G401 (cell line): ENCODE results near the gene MC3R. TPM values are rescaled to one million over a fixed set of nuclear protein-coding genes. Genes with fewer than 3 reads are reported as not detected.
"Not testable (repeated sequence)": the region's sequence is repeated elsewhere in the genome, so short reads cannot be mapped to it uniquely, and the experiment has no call there.

Source experiments
- DNase-seq: peaks from one replicate; pipeline ENCODE4 v3.0.0-alpha.2; 2015; ENCODE audit warnings: low spot score
- in situ Hi-C: cut with HindIII; loops from 2 replicates; pipeline ENCODE4 v1.10.0; 2016; ENCODE audit warnings: low sequenced_read_pairs, mixed read lengths
- total RNA-seq: library from RNA; depleted of rRNA; stranded (reverse); fragments of >200 nt; shearing (Covaris generic); gene quantifications from 2 replicates; pipeline ENCODE4 v1.2.3, GENCODE V29; 2014; rRNA removed

Gene MC3R
- not detected in 2 replicates for total RNA-seq

DNA sequence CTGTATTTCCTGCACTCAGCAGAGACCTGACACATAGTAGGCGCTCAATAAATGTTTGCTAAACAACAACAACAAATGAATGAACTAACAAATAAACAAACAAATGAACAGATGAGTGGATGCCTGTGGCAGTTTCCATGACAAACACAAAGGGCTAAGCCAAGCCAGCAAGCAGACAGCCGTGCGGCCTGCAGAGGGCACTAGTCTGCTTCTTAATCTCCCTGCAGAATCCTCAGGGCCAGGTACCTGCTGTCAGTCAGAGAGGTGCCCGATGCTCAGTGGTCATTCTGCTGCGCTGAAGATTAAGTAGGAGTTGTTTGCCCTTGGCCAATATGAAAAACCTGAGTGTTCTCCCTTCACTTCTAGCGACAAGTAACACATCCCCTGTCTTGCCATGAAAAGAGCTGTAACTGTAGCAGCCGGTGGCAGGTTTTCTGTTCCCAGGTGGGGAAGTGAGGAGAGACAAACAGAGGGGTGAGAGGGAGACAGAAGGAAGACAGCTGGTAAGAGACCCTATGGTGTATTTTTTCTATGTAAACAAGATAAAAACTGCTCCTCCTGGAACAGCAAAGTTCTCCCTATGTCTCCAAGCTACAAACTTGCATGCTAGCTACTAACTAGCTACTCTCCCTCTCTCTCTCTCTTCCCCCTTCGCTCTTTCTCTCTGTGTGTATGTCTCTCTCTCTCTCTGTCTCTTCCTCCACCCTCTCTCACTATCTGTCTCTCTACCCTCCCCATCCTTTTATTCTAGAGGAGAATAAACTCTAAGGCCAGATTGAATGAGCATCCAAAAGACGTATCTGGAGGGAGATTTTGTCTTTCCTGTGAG, at the start of gene MC3R:
Gene MC3R, plus strand, starts transcription at position 779 of the 829 bp plus-strand sequence. CDS start 112 bp downstream, outside the sequence.
- in situ Hi-C loops, result no loop called here

DNA sequence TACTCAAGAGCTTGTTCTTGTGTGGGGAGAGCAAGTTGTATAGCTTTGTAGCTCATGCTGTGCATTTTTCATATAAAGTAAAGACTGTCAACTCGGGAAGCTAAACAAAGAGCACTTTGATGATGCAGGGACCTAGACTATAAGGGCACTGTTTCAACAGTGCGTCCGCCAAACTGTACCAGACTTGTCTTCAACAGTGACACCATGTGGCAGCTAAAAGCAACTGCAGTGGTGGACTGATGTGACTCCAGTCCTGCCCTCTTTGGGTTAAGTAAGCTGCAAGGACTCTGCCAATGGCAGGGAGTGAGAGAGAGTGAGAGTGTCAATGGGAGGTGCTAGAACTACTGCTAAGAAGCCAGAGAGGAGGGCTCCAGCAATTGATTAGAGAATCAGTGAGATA, 48.1 kb upstream of the MC3R start:
- no peak for DNase-seq
- in situ Hi-C loops, result no loop called here

More for the DNA sequence above, at the start of gene MC3R:
- DNase-seq, result peak; percentile 17

DNA sequence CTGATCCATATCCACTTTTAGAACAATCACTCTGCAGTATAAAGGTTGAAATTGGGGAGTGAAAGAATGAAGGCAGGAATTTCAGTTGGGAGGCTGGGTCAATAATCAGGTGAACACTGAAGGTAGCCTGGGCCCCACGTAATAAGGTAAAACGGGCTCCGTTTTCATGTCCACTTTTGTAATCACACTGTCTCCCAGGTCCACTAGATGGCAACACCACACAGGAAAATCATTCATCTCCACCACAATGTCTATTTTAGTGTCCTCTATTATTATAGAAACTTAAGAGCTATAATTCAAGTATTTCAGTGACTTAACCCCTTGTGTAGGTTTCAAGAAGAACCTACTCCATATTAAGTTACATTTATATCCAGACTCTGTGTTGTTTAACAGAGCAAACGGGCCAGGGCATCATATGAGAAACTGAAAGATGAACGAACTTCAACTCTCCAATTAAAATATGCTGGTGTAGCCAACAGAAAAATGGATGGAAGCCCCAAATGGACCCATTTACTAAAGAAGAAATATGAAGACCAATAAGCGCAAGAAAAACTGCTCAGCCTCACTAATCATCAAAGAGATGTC, 45.9 kb upstream of the MC3R start:
- in situ Hi-C loops, result no loop called here
- DNase-seq, result no peak

DNA sequence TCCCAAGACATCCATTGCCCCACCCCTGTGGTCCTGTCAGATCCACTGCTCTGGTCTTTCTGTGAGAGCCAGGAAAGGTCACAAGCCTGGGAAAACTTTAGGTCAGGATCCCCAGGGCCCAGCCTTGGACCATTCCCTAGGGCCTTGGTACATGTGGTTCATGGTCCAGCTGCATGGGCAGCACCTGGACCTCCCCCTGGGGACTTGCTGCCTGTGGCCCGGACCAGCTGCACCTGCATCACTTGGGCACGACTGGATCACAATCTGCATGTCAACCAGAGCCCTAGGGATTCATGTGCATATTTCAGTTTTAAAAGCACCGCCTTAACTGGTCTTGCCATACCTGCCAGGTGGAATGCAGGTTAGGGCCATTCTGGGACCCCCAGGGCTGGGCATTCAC, 44.3 kb upstream of the MC3R start:
- DNase-seq, result no peak
- in situ Hi-C loops, result no loop called here

DNA sequence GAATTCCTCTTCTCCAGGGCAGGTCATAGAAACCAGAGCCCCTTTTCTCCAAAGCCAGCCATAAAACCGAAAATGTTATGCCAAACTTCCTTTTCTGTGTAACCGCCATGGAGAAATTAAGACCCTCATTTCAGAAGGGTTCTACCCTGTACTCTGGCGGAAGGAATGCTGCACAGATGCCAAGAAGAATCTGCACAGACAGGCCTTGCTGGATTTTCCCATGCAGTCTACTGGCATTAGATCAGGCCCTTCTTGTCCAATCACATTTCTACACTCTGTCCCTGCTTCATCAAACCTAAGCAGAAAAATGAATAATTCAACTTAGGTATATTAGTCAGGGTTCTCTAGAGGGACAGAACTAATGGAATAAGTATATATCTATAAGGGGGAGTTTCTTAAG, 43.2 kb upstream of the MC3R start:
- DNase-seq, result no peak
- in situ Hi-C loops, result no loop called here

DNA sequence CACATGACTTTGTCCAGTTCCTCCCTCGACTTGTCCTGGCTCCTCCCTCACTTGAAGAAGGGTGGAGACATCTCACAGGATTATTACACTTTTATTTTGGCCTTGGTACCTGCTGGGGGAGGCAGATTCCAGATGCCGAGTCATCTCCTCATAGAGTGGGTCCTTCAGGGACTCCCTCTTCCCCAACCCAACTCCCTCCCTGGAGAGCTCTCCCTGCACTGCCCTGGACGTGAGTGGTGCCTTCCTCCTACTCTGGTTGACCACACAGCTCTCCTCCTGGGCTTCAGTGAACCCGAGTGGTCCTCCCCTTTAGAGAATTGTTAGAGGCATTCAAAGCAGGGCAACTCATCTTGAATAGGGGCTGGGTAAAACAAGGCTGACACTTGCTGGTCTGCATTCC, 40.9 kb upstream of the MC3R start:
- no peak for DNase-seq
- in situ Hi-C loops, result no loop called here

DNA sequence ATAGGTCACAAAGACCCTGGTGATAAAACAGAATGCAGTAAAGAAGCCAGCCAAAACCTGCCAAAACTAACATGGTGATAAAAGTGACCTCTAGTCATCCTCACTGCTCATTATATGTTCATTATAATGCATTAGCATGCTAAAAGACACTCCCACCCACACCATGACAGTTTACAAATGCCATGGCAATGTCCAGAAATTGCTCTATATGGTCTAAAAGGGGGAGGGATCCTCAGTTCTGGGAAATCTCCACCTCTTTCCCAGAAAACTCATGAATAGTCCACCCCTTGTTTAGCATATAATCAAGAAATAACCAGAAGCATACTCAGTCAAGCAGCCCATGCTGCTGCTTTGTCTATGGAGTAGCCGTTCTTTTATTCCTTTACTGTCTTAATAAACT, 40.4 kb upstream of the MC3R start:
- in situ Hi-C loops, result no loop called here
- no peak for DNase-seq

DNA sequence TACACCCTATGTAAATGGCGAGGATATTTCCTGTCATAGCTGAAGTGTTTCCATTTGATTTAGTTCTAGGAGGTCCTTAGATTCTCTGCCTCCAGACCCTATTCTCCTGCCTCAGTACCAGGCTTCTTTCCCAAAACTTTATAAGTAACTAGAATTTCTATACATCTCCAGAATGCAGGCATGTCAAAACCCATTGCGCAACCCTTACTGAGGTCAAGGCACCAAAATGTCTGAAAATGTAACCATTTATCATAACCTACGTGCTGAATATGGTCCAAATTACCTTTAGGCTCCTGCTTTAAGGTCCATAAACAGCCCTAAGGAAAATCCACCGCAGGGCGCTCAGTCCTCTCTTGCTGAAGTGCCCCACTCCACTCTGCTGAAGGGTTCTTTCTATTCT, 37.5 kb upstream of the MC3R start:
- in situ Hi-C loops, result no loop called here
- no peak for DNase-seq

DNA sequence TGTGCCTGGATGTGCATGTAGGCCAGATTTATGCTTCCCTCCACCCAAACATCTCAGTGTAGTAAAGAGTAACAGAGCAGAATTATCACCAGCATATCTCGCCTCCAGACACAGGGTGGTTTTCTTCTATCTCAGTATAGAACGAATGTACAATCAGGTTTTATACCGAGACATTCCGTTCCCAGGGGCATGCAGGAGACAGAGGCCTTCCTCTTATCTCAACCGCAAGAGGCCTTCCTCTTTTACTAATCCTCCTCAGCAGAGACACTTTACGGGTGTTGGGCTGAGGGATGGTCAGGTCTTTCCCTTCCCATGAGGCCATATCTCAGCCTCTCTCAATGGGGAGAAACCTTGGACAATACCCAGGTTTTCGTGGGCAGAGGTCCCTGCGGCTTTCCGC, 36.4 kb upstream of the MC3R start:
- in situ Hi-C loops, result no loop called here
- no peak for DNase-seq

DNA sequence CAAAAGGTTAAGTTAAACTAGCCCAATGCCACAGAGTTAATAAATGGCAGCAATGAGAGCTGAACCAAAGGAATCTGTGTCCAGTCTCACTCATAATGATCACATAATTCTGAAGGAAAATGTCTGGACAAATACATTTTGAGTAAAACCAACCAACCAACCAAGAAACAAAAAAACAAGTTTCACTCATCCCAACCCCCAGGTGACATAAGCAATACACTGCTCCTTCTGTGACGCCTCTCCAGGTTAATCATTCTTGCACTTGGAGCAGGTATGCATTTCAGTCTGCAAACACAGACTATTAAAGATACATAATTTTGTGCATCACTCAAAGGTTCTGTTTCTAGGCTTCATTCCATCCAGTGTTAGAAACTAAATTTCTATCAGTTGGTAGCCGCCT, 35.2 kb upstream of the MC3R start:
- in situ Hi-C loops, result no loop called here

DNA sequence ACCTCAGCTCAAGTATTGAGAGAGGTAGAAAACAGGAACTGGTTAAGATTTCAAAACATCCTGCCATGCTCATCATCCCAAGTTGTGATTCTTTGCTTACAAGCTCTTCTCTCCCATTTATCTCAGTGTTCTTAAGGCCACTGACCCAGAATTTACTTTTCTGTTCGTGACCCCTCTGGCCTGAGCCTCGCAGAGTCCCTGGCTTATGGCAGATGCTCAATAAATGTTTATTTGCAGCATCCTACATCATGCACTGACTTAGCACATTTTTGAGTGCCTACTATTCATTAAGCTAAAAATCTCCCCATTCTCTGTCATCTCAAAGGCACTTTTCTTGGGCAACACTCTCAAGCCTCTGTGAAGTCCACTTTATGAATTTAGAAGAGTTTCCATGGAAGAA, 33.4 kb upstream of the MC3R start:
- in situ Hi-C loops, result no loop called here

More for the DNA sequence above, 35.2 kb upstream of the MC3R start:
- DNase-seq, result no peak

DNA sequence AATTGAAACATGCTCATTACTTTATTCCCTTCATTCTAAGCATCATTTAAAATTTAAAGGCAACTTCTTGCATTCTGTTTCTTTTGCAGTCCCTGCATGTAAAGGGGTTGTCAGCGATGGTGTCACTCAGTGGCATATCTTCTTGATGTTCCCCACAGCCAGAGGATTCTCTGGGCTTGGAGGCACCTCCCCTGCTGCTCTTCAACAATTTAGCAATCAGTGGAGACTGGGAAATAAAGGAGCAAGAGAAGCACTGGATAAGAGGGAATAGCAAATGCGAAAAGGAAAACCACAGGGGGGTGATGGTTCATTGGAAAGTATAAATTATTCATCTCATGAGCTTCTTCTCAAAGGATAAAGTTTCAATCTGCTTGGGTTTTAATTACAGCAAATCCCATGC, 30.7 kb upstream of the MC3R start:
- no peak for DNase-seq

More for the DNA sequence above, 33.4 kb upstream of the MC3R start:
- no peak for DNase-seq

DNA sequence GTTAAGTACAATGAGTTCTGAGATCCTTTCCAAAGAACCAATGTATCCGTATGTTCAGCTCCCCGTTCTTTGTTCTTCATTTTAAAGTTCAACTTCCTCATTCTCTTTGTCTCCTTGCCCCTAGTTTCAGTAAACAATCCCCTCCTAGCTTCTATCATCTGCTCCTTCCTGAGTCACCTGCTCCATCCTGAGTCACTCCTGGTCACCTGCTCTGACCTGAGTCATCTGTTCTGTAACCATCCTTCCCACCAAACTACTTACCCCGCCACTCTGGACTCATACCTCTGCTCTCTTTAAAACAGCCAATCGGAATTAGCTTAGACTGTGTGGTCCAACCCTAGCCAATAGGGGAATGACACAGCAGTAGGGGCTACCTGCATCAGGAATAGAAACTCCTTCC, 27.3 kb upstream of the MC3R start:
- in situ Hi-C loops, DNase-seq: not testable (repeated sequence)

More for the DNA sequence above, 30.7 kb upstream of the MC3R start:
- in situ Hi-C loops, result no loop called here

DNA sequence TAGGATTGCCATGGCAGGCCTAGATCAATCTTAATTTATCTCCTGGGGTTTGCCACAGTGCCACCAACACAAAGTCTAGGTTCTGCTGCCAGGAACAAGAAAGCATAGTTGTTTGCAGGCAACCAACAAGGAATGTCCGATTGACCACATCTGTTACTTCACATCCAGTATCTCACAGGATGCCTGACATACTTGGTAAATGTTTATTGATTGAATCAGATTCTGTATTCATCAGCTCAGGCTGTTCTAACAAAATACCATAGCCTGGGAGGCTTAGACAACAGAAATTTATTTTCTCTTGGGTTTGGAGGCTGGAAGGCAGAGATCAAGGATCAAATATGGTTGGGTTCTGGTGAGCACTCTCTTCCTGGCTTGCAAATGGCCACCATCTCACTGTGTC, 26.3 kb upstream of the MC3R start:
- in situ Hi-C loops, result no loop called here
- no peak for DNase-seq

DNA sequence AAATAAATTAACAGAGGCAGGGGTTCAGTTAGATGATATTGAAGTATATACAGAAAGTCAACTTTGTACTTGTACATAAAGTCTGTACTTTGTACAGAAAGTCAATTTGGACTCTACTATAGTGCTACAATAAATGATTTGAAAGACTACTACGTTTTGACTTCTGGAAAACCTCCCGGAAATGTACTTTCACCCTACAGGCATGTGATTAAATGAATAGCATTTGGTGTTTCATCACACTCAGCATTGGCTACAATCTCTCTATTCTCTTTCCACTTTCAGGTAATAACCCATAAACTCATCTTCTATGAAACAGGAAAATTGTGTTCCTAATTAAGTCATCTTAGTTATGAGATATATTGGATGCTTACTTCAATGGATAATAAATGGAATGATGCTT, 25.6 kb upstream of the MC3R start:
- in situ Hi-C loops, result no loop called here
- no peak for DNase-seq

DNA sequence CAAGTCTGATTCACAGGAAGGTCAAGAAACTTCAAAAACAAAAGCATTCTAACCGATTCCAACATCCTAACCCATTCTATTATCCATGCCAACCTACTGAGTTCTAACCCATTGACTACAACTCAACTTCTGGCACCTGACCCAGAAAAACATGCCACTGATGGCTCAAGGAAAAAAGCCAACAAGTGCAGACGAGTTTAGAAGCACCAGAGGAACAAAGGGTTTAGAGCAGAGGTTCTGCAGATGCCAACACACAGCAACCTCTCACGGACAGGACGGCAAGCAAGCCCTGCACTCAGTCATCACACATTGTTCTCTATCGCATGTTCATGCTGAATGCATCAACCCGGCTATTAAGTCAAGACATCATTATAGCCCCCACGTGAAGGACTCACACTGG, 25.2 kb upstream of the MC3R start:
- in situ Hi-C loops, result no loop called here
- DNase-seq, result no peak

DNA sequence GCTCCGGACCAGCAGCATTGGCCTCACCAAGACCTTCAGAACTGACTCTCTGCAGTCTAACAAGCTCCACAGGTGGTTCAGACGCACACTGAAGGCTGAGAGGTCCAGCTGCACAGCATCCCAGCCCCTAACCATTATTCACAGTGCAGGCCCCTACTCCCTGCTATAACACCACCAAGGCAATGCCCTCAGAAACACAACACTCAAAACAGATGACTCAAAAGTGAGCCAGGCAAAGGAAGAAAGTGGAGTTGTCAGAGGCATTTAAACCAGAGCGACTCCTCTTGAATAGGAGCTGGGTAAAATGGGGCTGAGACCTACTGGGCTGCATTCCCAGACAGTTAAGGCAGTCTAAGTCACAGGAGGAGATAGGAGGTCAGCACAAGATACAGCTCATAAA, 20.5 kb upstream of the MC3R start:
- in situ Hi-C loops, result no loop called here
- no peak for DNase-seq

DNA sequence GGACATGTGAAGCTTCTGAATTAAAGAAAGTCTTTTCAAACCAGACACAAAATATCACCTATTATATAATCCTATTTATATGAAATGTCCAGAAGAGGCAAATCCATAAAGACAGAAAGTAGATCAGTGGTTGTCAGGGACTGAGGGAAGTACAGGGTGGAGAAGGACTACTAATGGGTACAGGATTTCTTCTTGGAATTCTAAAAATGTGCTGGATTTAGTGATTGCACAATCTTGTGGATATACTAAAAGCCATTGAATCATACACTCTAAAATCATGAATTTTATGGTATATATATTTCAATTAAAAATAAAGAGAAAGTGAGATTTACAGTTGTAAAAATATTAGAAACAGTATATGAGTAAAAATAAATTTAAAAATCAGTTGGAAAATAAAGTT, 18.7 kb upstream of the MC3R start:
- no peak for DNase-seq
- in situ Hi-C loops, result no loop called here

DNA sequence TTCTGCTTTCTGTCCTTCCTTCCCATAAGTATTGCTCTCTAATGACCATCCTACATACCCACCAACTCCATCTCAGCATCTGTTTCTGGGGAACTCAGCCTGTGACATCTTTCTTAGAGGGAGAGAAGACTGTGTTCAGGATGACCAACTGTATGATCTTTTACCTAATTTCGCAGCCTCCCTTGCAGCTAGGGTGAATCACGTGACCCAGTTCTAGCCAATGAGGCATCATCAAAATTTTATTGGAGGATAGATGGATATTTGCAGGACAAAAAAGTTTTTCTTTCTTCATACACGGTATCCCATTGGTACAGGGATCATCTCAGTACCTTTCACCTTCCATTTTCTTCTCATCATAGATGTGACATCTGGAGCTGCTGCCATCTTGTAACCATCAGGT, 14.4 kb upstream of the MC3R start:
- DNase-seq, result no peak
- in situ Hi-C loops, result no loop called here

DNA sequence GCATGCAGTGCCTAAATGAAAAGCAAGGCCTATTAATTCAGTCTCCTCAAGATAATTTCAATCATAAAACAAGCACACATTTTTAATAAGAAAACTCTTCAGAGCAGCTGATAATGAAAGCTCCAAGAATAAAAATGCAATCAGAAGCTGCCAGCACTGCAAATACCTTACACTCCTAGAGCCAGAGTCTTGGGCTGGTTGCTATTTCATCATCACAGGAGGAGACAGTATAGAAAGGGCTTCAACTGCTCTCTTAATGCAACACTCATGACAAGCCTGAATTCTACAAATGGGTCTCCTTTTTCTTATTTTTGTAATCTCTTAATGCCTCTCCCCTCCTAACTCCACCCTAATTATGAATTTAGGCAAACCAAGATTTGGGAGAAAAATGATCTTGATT, 11.2 kb upstream of the MC3R start:
- in situ Hi-C loops, result no loop called here
- DNase-seq, result no peak

DNA sequence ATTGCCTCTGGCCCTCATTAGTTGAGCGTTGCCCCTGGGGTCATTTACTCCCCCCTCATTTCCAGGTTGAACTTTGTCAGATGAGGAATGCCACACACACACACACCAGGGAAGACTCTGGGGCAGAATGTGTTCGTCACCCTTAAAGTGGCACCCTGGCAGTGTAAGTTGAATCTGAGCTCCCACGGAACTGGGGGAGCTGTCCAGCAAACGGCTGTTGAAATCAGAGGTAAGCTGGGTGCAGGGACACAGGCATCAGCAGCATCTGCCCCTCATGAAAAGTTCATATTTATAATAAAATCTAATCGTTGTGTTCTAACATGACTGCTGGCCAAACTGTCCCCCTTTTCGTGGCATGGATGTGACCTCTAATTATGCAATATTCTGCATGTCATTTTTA, 4.3 kb upstream of the MC3R start:
- no peak for DNase-seq
- in situ Hi-C loops, result no loop called here
